KMS-11 (cell line): Measurements from ENCODE around the gene SLC2A4RG.
"Not testable (repeated sequence)": the region's sequence is repeated elsewhere in the genome, so short reads cannot be mapped to it uniquely, and the experiment has no call there.

ENCODE experiments used
- H2AFZ ChIP-seq: fragments of 200-600 bp; sonication (generic); 2 replicates; pipeline ENCODE4 v1.6.1; 2016; ENCODE audit warnings: antibody characterized with exemption, mixed run types, low read depth
- H3K27ac ChIP-seq: fragments of 200-600 bp; sonication (generic); 2 replicates; pipeline ENCODE4 v1.6.1; 2016; ENCODE audit warnings: mild to moderate bottlenecking, mixed run types
- H3K27me3 ChIP-seq: fragments of 200-600 bp; sonication (generic); 2 replicates; pipeline ENCODE4 v1.6.1; 2017; ENCODE audit warnings: mild to moderate bottlenecking, low read depth, mixed run types, moderate library complexity; ENCODE audit not compliant: insufficient read depth
- H3K36me3 ChIP-seq: fragments of 200-600 bp; sonication (generic); 2 replicates; pipeline ENCODE4 v1.6.1; 2017; ENCODE audit warnings: mild to moderate bottlenecking, mixed run types; ENCODE audit not compliant: insufficient read depth
- H3K4me1 ChIP-seq: fragments of 200-600 bp; sonication (generic); 2 replicates; pipeline ENCODE4 v1.6.1; 2016; ENCODE audit warnings: mild to moderate bottlenecking, low read depth, mixed run types; ENCODE audit not compliant: poor library complexity, severe bottlenecking
- H3K4me2 ChIP-seq: fragments of 200-600 bp; sonication (generic); 2 replicates; pipeline ENCODE4 v1.7.0; 2016; ENCODE audit warnings: mild to moderate bottlenecking, mixed run types
- H3K4me3 ChIP-seq: fragments of 200-600 bp; sonication (generic); IDR thresholded peaks from 2 replicates; pipeline ENCODE4 v1.6.1; 2017; ENCODE audit warnings: low read depth, low read length, mixed read lengths; ENCODE audit not compliant: insufficient read depth
- H3K79me2 ChIP-seq: fragments of 200-600 bp; sonication (generic); 2 replicates; pipeline ENCODE4 v1.6.1; 2016; ENCODE audit warnings: low read depth, mixed run types; ENCODE audit not compliant: insufficient read depth
- H3K9ac ChIP-seq: fragments of 200-600 bp; sonication (generic); 2 replicates; pipeline ENCODE4 v1.6.1; 2016; ENCODE audit warnings: mild to moderate bottlenecking, mixed run types
- H4K20me1 ChIP-seq: fragments of 200-600 bp; sonication (generic); 2 replicates; pipeline ENCODE4 v1.6.1; 2016; ENCODE audit warnings: mild to moderate bottlenecking, mixed run types; ENCODE audit not compliant: insufficient read depth
- CTCF ChIP-seq: fragments of 200-600 bp; sonication (generic); conservative IDR thresholded peaks from 2 replicates; pipeline ENCODE4 v1.6.1; 2017; ENCODE audit warnings: low read depth, mild to moderate bottlenecking, antibody characterized with exemption, low read length, moderate library complexity, mixed read lengths

SLC2A4RG gene

DNA sequence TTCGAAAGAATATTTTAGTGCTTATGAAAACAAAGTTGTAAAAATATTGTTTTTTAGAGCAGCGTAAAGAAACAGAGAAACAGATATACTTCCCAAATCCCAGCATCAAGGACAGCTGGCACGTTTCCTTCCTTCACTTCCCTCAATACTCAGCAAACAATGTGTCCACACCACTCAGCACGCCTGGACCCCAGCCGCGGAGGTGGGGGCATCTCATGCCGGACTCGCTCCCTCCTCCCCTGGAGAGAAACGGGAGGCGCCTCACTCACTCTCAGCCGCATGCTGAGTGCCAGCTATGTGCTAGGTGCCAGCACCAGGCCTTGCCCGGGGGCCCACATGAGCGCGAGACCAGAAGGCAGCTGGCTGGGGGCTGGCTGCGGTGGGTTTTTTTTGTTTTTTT lies 34.7 kb downstream of the SLC2A4RG start:
- TF ChIP-seq CTCF = no peak
- Histone ChIP-seq H3K27me3 (peaks cover 65% of the 10 kb centered on the region), H3K4me2 (no peak overlapping the region), H3K36me3 (no peaks in the 10 kb centered on the region), H4K20me1 (no peaks in the 10 kb centered on the region), H3K4me3 (no peak overlapping the region), H3K27ac (no peak overlapping the region), H3K79me2 (no peaks in the 10 kb centered on the region), H3K9ac (no peak overlapping the region), H2AFZ (no peak overlapping the region), H3K4me1 (no peaks in the 10 kb centered on the region)

GRCh38 chr20:63775096-63775978 lies 35.8 kb downstream of the SLC2A4RG start:
- Histone ChIP-seq H3K36me3 (no peaks in the 10 kb centered on the region), H3K4me3 (no peak overlapping the region), H4K20me1 (no peaks in the 10 kb centered on the region), H3K79me2 (no peaks in the 10 kb centered on the region), H3K4me2 (no peak overlapping the region), H3K9ac (no peak overlapping the region), H2AFZ (no peak overlapping the region), H3K27ac (no peak overlapping the region), H3K4me1 (no peaks in the 10 kb centered on the region), H3K27me3 (peaks cover 62% of the 10 kb centered on the region; the same call in 1 of the 2 replicates)
- no peak for TF ChIP-seq CTCF

DNA sequence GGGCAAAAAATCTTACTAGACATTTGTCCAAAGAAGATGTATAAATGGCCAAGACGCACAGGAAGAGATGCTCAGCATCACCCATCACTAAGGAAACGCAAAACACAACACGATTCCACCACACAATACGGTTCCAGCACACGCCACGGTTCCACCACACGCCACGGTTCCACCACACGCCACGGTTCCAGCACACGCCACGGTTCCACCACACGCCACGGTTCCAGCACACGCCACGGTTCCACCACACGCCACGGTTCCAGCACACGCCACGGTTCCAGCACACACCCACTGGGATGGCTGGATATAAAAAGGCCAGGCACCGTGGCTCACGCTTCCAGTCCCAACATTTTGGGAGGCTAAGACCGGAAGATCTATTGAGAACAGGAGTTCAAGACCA lies 37.3 kb downstream of the SLC2A4RG start:
- H3K27ac ChIP-seq, H4K20me1 ChIP-seq, H3K9ac ChIP-seq, H3K4me1 ChIP-seq, H3K4me3 ChIP-seq, H3K79me2 ChIP-seq, H3K36me3 ChIP-seq, H3K4me2 ChIP-seq, H2AFZ ChIP-seq: not testable (repeated sequence)
- peaks cover 47% of the 10 kb centered on the region; the same call in 1 of the 2 replicates for H3K27me3 ChIP-seq

- H3K27me3 ChIP-seq = peaks cover 46% of the 10 kb centered on the region
- no peaks in the 10 kb centered on the region for H3K36me3 ChIP-seq
- H2AFZ ChIP-seq = no peak overlapping the region
- no peaks in the 10 kb centered on the region for H4K20me1 ChIP-seq
- H3K4me3 ChIP-seq = no peak overlapping the region
- TF ChIP-seq CTCF = no peak
- H3K9ac ChIP-seq = no peak overlapping the region
- no peaks in the 10 kb centered on the region for H3K79me2 ChIP-seq
- H3K4me1 ChIP-seq = peaks cover 8% of the 10 kb centered on the region
- H3K27ac ChIP-seq = no peak overlapping the region
- no peak overlapping the region for H3K4me2 ChIP-seq
Measured at GRCh38 chr20:63777614-63778013, 38.0 kb downstream of the SLC2A4RG start.
